HG03439 (cell line): ENCODE measurements around the gene CCDC178.
"Not testable (repeated sequence)": the region's sequence is repeated elsewhere in the genome, so short reads cannot be mapped to it uniquely, and the experiment has no call there.

Experiments
- ATAC-seq: cut with Tn5 transposase; IDR thresholded peaks from one replicate; pipeline ENCODE4 v1.9.1; 2021; ENCODE audit warnings: mild to moderate bottlenecking, moderate library complexity; ENCODE audit not compliant: unreplicated experiment

The CCDC178 gene

GRCh38 chr18:33239298-33239697, 201.2 kb downstream of the CCDC178 start:
- ATAC-seq = peak; percentile 77

GRCh38 chr18:33232318-33232626, 208.2 kb downstream of the CCDC178 start:
- peak; percentile 33 for ATAC-seq

- ATAC-seq = peak; percentile 92
Observed at GRCh38 chr18:33231474-33232317, 208.8 kb downstream of the CCDC178 start.

GRCh38 chr18:33212363-33212762, 228.2 kb downstream of the CCDC178 start:
- no peak for ATAC-seq

- peak; percentile 53 for ATAC-seq
Observed at GRCh38 chr18:33210575-33211189, 229.8 kb downstream of the CCDC178 start.

GRCh38 chr18:33205777-33206176, 234.7 kb downstream of the CCDC178 start:
- ATAC-seq = no peak

- no peak for ATAC-seq
Observed at GRCh38 chr18:33201509-33201926, 239.0 kb downstream of the CCDC178 start.

- ATAC-seq = no peak
Observed at GRCh38 chr18:33195795-33196194, 244.7 kb downstream of the CCDC178 start.

- ATAC-seq = no peak
Observed at GRCh38 chr18:33194793-33195192, 245.7 kb downstream of the CCDC178 start.

GRCh38 chr18:33184958-33185357, 255.6 kb downstream of the CCDC178 start:
- ATAC-seq = no peak

- no peak for ATAC-seq
Observed at GRCh38 chr18:33184175-33184574, 256.3 kb downstream of the CCDC178 start.

GRCh38 chr18:33183136-33183535, 257.4 kb downstream of the CCDC178 start:
- no peak for ATAC-seq

- no peak for ATAC-seq
Observed at GRCh38 chr18:33181016-33181415, 259.5 kb downstream of the CCDC178 start.

- no peak for ATAC-seq
Observed at GRCh38 chr18:33169218-33169617, 271.3 kb downstream of the CCDC178 start.

GRCh38 chr18:33164121-33164520, 276.4 kb downstream of the CCDC178 start:
- ATAC-seq = not testable (repeated sequence)

GRCh38 chr18:33161131-33161530, 279.4 kb downstream of the CCDC178 start:
- ATAC-seq = no peak

GRCh38 chr18:33159151-33159550, 281.4 kb downstream of the CCDC178 start:
- no peak for ATAC-seq

- ATAC-seq = no peak
Observed at GRCh38 chr18:33157893-33158292, 282.6 kb downstream of the CCDC178 start.

- ATAC-seq = no peak
Observed at GRCh38 chr18:33156906-33157470, 283.5 kb downstream of the CCDC178 start.

GRCh38 chr18:33154049-33154448, 286.5 kb downstream of the CCDC178 start:
- no peak for ATAC-seq

- ATAC-seq = no peak
Observed at GRCh38 chr18:33152376-33152775, 288.1 kb downstream of the CCDC178 start.

GRCh38 chr18:33147811-33148210, 292.7 kb downstream of the CCDC178 start:
- ATAC-seq = not testable (repeated sequence)
